HCT116 (cell line): ENCODE measurements around the gene SEC61G. TPM values are rescaled to one million over a fixed set of nuclear protein-coding genes. Genes with fewer than 3 reads are reported as not detected.

Experiments used
- ATAC-seq: fragments of 200-7000 bp; cut with Tn5 transposase; 2 replicates; pipeline ENCODE4 v1.9.1; 2020; ENCODE audit warnings: mild to moderate bottlenecking, moderate library complexity
- BruUV-seq: library from RNA; stranded (reverse); fragments of 400-500 nt; replicated peaks from 2 replicates; lab custom pipeline; 2021; lab: Mats Ljungman, UMichigan
- CTCF ChIA-PET: fragments of 300-600 bp; sonication (Branson Sonifier 250); formaldehyde crosslinking; loops from one replicate; lab custom pipeline; 2021; ENCODE audit warnings: antibody characterized with exemption; lab: Charles Lee
- POLR2A ChIA-PET: fragments of 300-600, 350-600 bp; sonication (Branson Sonifier 250); formaldehyde crosslinking; loops from one replicate; lab custom pipeline; 2021; ENCODE audit warnings: antibody characterized with exemption; lab: Charles Lee
- RAD21 ChIA-PET, 2 experiments: fragments of 300-600 bp; sonication (Branson Sonifier 250); formaldehyde crosslinking; loops; one replicate each; lab custom pipeline; 2023; ENCODE audit warnings: low total read pairs in 2 of 2; ENCODE audit not compliant: uncharacterized antibody in 2 of 2, unreplicated experiment in 2 of 2, low non-redundant PET in 1 of 2; lab: Charles Lee
- DNase-seq: peaks from one replicate; pipeline ENCODE4 v3.0.0-alpha.2; 2010; ENCODE audit warnings: low read depth, low spot score
- H2AFZ ChIP-seq: fragments of 200-600 bp; shearing (Covaris generic), sonication (generic); 2 replicates; pipeline ENCODE4 v1.6.1; 2017; ENCODE audit warnings: low read depth, mixed run types, mixed read lengths, antibody characterized with exemption, low read length; ENCODE audit not compliant: poor library complexity, severe bottlenecking
- H3K27ac ChIP-seq: 2 replicates; pipeline ENCODE4 v1.5.1; 2012; ENCODE audit warnings: low read depth, low read length
- H3K27me3 ChIP-seq: fragments of 200-600 bp; sonication (generic); 2 replicates; pipeline ENCODE4 v1.6.1; 2016; ENCODE audit warnings: mixed run types, low read length, mixed read lengths; ENCODE audit not compliant: insufficient read depth
- H3K36me3 ChIP-seq, 2 experiments: fragments of 200-500 bp in 1 of 2; fragments of 200-600 bp in 1 of 2; sonication (Bioruptor generic) in 1 of 2; sonication (generic) in 1 of 2; 2 replicates each; pipeline versions ENCODE4 v1.5.1 to v1.6.1; 2014 to 2016; ENCODE audit warnings: low read length in 2 of 2, inconsistent platforms in 1 of 2, mixed read lengths in 1 of 2, mixed run types in 1 of 2; ENCODE audit not compliant: insufficient read depth in 2 of 2, control insufficient read depth in 1 of 2
- H3K4me1 ChIP-seq, 2 experiments: fragments of 200-600 bp in 1 of 2; sonication (generic) in 1 of 2; 2 replicates each; pipeline versions ENCODE4 v1.5.1 to v1.6.1; 2012 to 2017; ENCODE audit warnings: low read length in 2 of 2, inconsistent platforms in 1 of 2, mild to moderate bottlenecking in 1 of 2, mixed read lengths in 1 of 2, mixed run types in 1 of 2, moderate library complexity in 1 of 2; ENCODE audit not compliant: insufficient read depth in 2 of 2, control insufficient read depth in 1 of 2
- H3K4me2 ChIP-seq: fragments of 200-600 bp; sonication (generic); 2 replicates; pipeline ENCODE4 v1.6.1; 2017; ENCODE audit warnings: mixed run types, low read length, mixed read lengths
- H3K4me3 ChIP-seq, 2 experiments: fragments of 200-600 bp in 1 of 2; sonication (generic) in 1 of 2; replicated peaks in 1 of 2; 2 replicates each; pipeline ENCODE4 v1.5.1; 2011 to 2016; ENCODE audit warnings: low read length in 2 of 2, control low read depth in 1 of 2, low read depth in 1 of 2, mild to moderate bottlenecking in 1 of 2, mixed read lengths in 1 of 2, mixed run types in 1 of 2
- H3K79me2 ChIP-seq: fragments of 200-600 bp; sonication (generic); 2 replicates; pipeline ENCODE4 v1.6.1; 2017; ENCODE audit warnings: mild to moderate bottlenecking, mixed run types, low read length, moderate library complexity, mixed read lengths; ENCODE audit not compliant: insufficient read depth
- H3K9ac ChIP-seq: fragments of 200-600 bp; sonication (generic); 2 replicates; pipeline ENCODE4 v1.6.1; 2016; ENCODE audit warnings: low read length, mixed read lengths
- H3K9me2 ChIP-seq: fragments of 200-600 bp; sonication (generic), shearing (Covaris generic); 2 replicates; pipeline ENCODE4 v1.6.1; 2017; ENCODE audit warnings: mixed run types, mild to moderate bottlenecking, moderate library complexity; ENCODE audit not compliant: insufficient read depth
- H3K9me3 ChIP-seq, 2 experiments: fragments of 200-500 bp in 1 of 2; fragments of 200-600 bp in 1 of 2; sonication (Bioruptor generic) in 1 of 2; sonication (generic) in 1 of 2; 2 replicates each; pipeline ENCODE4 v1.6.1; 2014 to 2017; ENCODE audit warnings: low read length in 2 of 2, mixed read lengths in 2 of 2, inconsistent platforms in 1 of 2, low read depth in 1 of 2, mild to moderate bottlenecking in 1 of 2, mixed run types in 1 of 2, moderate library complexity in 1 of 2; ENCODE audit not compliant: control insufficient read depth in 1 of 2, insufficient read depth in 1 of 2
- H4K20me1 ChIP-seq: fragments of 200-600 bp; sonication (generic), shearing (Covaris generic); 2 replicates; pipeline ENCODE4 v1.6.1; 2017; ENCODE audit warnings: mixed run types, mild to moderate bottlenecking, moderate library complexity; ENCODE audit not compliant: insufficient read depth
- CBX3 ChIP-seq: IDR thresholded peaks from 2 replicates; pipeline ENCODE4 v1.6.1; 2012; ENCODE audit warnings: low read depth
- CEBPB ChIP-seq: IDR thresholded peaks from 2 replicates; pipeline ENCODE4 v1.6.1; 2012; ENCODE audit warnings: low read depth
- ELF1 ChIP-seq: IDR thresholded peaks from 2 replicates; pipeline ENCODE4 v1.6.1; 2012; ENCODE audit warnings: low read depth, borderline replicate concordance
- EZH2 ChIP-seq: fragments of 200-600 bp; sonication (generic); IDR thresholded peaks from 2 replicates; pipeline ENCODE4 v1.6.1; 2017; ENCODE audit warnings: antibody characterized with exemption, mixed run types
- RAD21 ChIP-seq: IDR thresholded peaks from 2 replicates; pipeline ENCODE4 v1.6.1; 2012; ENCODE audit warnings: low read depth, mild to moderate bottlenecking
- SRF ChIP-seq: IDR thresholded peaks from 2 replicates; pipeline ENCODE4 v1.6.1; 2012; ENCODE audit warnings: low read depth
- YY1 ChIP-seq: IDR thresholded peaks from 2 replicates; pipeline ENCODE4 v1.6.1; 2011; ENCODE audit warnings: low read length, low read depth, moderate library complexity, mild to moderate bottlenecking; ENCODE audit not compliant: insufficient replicate concordance; ENCODE audit errors: extremely low read depth
- intact Hi-C: fragments of 100-400 bp; cut with micrococcal nuclease; formaldehyde crosslinking; loops from 2 replicates; pipeline ENCODE4 v1.10.0; 2022
- total RNA-seq: library from RNA; stranded (reverse); gene quantifications from one replicate; pipeline ENCODE4 v1.2.1, GENCODE V29; 2021; ENCODE audit not compliant: unreplicated experiment
- TF ChIP-seq, protein P1 (sequence below): IDR thresholded peaks from 2 replicates; pipeline ENCODE4 v1.6.1; 2011; ENCODE audit warnings: mild to moderate bottlenecking, low read length, moderate library complexity; ENCODE audit not compliant: insufficient replicate concordance; ENCODE audit errors: extremely low read depth
- TF ChIP-seq, protein P2 (sequence below), 3 experiments: fragments of 200-600 bp in 1 of 3; sonication (generic) in 1 of 3; IDR thresholded peaks in 2 of 3; conservative IDR thresholded peaks in 1 of 3; 2 replicates each; pipeline ENCODE4 v1.5.1; 2012 to 2017; ENCODE audit warnings: low read depth in 2 of 3, low read length in 2 of 3, antibody characterized with exemption in 1 of 3, borderline replicate concordance in 1 of 3, control low read depth in 1 of 3, mild to moderate bottlenecking in 1 of 3, mixed read lengths in 1 of 3, mixed run types in 1 of 3, moderate library complexity in 1 of 3; ENCODE audit not compliant: insufficient read depth in 1 of 3
- TF ChIP-seq, protein P3 (sequence below): IDR thresholded peaks from 2 replicates; pipeline ENCODE4 v1.6.1; 2012; ENCODE audit warnings: low read depth

SEC61G gene
- total RNA-seq, 1 experiment from 2014 or later: 147 TPM

DNA sequence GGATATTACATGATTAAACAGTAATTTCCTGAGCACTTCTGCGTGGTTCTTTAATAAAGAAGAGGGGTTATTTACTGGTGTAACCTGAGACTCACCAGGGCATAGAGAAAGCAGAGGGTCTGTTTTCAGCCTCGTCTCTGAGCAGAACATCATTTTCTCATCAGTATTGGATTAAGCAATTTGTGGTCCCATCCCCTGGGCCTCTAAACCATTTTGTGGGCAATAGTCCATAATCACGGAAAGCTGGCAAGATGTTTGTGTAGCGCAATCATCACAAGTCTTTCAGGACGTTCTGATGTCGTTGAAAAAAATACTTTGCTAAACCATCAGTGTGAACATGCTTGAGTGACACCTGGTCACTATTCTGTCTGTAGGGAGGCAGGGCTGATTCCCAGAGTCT is 37.1 kb upstream of the SEC61G start:
- POLR2A ChIA-PET: no interaction called here
- H2AFZ ChIP-seq: no peak overlapping the region
- RAD21 ChIA-PET: no interaction called here

DNA sequence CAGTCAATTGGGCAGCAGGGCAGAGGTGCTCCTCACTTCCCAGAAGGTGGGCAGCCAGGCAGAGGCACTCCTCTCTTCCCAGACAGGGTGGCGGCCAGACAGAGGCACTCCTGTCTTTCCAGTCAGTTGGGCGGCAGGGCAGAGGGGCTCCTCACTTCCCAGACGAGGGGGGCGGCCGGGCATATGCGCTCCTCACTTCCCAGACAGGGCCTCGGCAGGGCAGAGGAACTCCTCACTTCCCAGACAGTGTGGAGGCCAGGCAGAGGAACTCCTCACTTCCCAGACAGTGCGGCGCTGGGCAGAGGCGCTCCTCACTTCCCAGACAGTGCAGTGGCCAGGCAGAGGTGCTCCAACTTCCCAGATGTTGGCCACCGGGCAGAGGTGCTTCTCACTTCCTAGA is 33.4 kb upstream of the SEC61G start:
- peaks cover 2 to 9% of the 10 kb centered on the region in 2 experiments; a peak in 3 of 4 replicates for H3K4me1 ChIP-seq
- H3K9me3 ChIP-seq: no peaks in the 10 kb centered on the region
- H3K79me2 ChIP-seq: no peaks in the 10 kb centered on the region
- no peaks in the 10 kb centered on the region for H3K36me3 ChIP-seq
- no peaks in the 10 kb centered on the region for H3K9me2 ChIP-seq
- ChIA-PET CTCF (no interaction called here), POLR2A (no interaction called here), RAD21 (no interaction called here)
- H3K9ac ChIP-seq: no peak overlapping the region
- no peak for DNase-seq
- no peak for ATAC-seq
- intact Hi-C loops: no loop called here
- no TSS peak for BruUV-seq
- H3K4me3 ChIP-seq: no peak overlapping the region
- H3K27ac ChIP-seq: no peak overlapping the region
- H4K20me1 ChIP-seq: no peaks in the 10 kb centered on the region
- no peaks in the 10 kb centered on the region for H3K27me3 ChIP-seq
- no peak overlapping the region for H2AFZ ChIP-seq
- no peak overlapping the region for H3K4me2 ChIP-seq
- no peak for TF ChIP-seq YY1
- TF ChIP-seq CEBPB: no peak
- TF ChIP-seq EZH2: no peak
- TF ChIP-seq ELF1: no peak
- TF ChIP-seq, protein P1, sequence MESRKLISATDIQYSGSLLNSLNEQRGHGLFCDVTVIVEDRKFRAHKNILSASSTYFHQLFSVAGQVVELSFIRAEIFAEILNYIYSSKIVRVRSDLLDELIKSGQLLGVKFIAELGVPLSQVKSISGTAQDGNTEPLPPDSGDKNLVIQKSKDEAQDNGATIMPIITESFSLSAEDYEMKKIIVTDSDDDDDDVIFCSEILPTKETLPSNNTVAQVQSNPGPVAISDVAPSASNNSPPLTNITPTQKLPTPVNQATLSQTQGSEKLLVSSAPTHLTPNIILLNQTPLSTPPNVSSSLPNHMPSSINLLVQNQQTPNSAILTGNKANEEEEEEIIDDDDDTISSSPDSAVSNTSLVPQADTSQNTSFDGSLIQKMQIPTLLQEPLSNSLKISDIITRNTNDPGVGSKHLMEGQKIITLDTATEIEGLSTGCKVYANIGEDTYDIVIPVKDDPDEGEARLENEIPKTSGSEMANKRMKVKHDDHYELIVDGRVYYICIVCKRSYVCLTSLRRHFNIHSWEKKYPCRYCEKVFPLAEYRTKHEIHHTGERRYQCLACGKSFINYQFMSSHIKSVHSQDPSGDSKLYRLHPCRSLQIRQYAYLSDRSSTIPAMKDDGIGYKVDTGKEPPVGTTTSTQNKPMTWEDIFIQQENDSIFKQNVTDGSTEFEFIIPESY: no peak
- no peak for TF ChIP-seq CBX3
- TF ChIP-seq, protein P2, sequence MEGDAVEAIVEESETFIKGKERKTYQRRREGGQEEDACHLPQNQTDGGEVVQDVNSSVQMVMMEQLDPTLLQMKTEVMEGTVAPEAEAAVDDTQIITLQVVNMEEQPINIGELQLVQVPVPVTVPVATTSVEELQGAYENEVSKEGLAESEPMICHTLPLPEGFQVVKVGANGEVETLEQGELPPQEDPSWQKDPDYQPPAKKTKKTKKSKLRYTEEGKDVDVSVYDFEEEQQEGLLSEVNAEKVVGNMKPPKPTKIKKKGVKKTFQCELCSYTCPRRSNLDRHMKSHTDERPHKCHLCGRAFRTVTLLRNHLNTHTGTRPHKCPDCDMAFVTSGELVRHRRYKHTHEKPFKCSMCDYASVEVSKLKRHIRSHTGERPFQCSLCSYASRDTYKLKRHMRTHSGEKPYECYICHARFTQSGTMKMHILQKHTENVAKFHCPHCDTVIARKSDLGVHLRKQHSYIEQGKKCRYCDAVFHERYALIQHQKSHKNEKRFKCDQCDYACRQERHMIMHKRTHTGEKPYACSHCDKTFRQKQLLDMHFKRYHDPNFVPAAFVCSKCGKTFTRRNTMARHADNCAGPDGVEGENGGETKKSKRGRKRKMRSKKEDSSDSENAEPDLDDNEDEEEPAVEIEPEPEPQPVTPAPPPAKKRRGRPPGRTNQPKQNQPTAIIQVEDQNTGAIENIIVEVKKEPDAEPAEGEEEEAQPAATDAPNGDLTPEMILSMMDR (IDR thresholded peaks at IDR 0.05 in 2 of 3, conservative IDR thresholded peaks at IDR 0.05 in 1 of 3; ENCODE audit: borderline replicate concordance in 1 of 3, insufficient read depth in 1 of 3, low read depth in 2 of 3, low read length in 2 of 3): no peak
- TF ChIP-seq SRF: no peak
- TF ChIP-seq RAD21: no peak

More for the DNA sequence above, 37.1 kb upstream of the SEC61G start:
- Histone ChIP-seq H3K4me1 (no peaks in the 10 kb centered on the region), H3K9me2 (no peaks in the 10 kb centered on the region), H3K79me2 (no peaks in the 10 kb centered on the region), H3K4me3 (no peak overlapping the region), H3K36me3 (no peaks in the 10 kb centered on the region), H3K27ac (no peak overlapping the region), H3K9me3 (no peaks in the 10 kb centered on the region), H3K4me2 (no peak overlapping the region), H4K20me1 (no peaks in the 10 kb centered on the region), H3K9ac (no peak overlapping the region), H3K27me3 (no peaks in the 10 kb centered on the region)
- no peak for ATAC-seq
- CTCF ChIA-PET: no interaction called here
- DNase-seq: no peak
- intact Hi-C loops: no loop called here
- TF ChIP-seq, protein P3, sequence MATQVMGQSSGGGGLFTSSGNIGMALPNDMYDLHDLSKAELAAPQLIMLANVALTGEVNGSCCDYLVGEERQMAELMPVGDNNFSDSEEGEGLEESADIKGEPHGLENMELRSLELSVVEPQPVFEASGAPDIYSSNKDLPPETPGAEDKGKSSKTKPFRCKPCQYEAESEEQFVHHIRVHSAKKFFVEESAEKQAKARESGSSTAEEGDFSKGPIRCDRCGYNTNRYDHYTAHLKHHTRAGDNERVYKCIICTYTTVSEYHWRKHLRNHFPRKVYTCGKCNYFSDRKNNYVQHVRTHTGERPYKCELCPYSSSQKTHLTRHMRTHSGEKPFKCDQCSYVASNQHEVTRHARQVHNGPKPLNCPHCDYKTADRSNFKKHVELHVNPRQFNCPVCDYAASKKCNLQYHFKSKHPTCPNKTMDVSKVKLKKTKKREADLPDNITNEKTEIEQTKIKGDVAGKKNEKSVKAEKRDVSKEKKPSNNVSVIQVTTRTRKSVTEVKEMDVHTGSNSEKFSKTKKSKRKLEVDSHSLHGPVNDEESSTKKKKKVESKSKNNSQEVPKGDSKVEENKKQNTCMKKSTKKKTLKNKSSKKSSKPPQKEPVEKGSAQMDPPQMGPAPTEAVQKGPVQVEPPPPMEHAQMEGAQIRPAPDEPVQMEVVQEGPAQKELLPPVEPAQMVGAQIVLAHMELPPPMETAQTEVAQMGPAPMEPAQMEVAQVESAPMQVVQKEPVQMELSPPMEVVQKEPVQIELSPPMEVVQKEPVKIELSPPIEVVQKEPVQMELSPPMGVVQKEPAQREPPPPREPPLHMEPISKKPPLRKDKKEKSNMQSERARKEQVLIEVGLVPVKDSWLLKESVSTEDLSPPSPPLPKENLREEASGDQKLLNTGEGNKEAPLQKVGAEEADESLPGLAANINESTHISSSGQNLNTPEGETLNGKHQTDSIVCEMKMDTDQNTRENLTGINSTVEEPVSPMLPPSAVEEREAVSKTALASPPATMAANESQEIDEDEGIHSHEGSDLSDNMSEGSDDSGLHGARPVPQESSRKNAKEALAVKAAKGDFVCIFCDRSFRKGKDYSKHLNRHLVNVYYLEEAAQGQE: no peak
- no peak for TF ChIP-seq RAD21
- TF ChIP-seq CBX3: no peak
- no TSS peak for BruUV-seq
